ENCODE measurements around the gene NR2C2AP.
"Not testable (repeated sequence)": the region's sequence is repeated elsewhere in the genome, so short reads cannot be mapped to it uniquely, and the experiment has no call there.

NR2C2AP gene

GRCh38 chr19:19179548-19180441 lies 23.4 kb downstream of the NR2C2AP start:
- DNase-seq, result no peak

- no peak for DNase-seq
Measured at GRCh38 chr19:19176950-19177349, 26.3 kb downstream of the NR2C2AP start.

GRCh38 chr19:19173243-19173642 lies 30.0 kb downstream of the NR2C2AP start:
- DNase-seq, result not testable (repeated sequence)

- DNase-seq, result no peak
Measured at GRCh38 chr19:19171821-19172532, 31.2 kb downstream of the NR2C2AP start.

- no peak for DNase-seq
Measured at GRCh38 chr19:19170873-19171672, 32.1 kb downstream of the NR2C2AP start.

GRCh38 chr19:19170053-19170872 lies 33.0 kb downstream of the NR2C2AP start, which contains the start of gene MEF2B:
Gene MEF2B (minus strand): TSS chr19:19170263. CDS start chr19:19150735, 19,528 bp downstream.
- peak; percentile 64 for DNase-seq

GRCh38 chr19:19169236-19170052 lies 33.8 kb downstream of the NR2C2AP start:
- DNase-seq, result no peak

GRCh38 chr19:19167612-19168011 lies 35.6 kb downstream of the NR2C2AP start:
- DNase-seq, result no peak

GRCh38 chr19:19165396-19165795 lies 37.8 kb downstream of the NR2C2AP start:
- no peak for DNase-seq

- DNase-seq, result no peak
Measured at GRCh38 chr19:19162495-19162894, 40.7 kb downstream of the NR2C2AP start.

- no peak for DNase-seq
Measured at GRCh38 chr19:19160461-19161035, 42.7 kb downstream of the NR2C2AP start.

GRCh38 chr19:19159534-19159933 lies 43.7 kb downstream of the NR2C2AP start:
- DNase-seq, result no peak

- no peak for DNase-seq
Measured at GRCh38 chr19:19157808-19158207, 45.4 kb downstream of the NR2C2AP start.

- DNase-seq, result no peak
Measured at GRCh38 chr19:19155495-19156219, 47.6 kb downstream of the NR2C2AP start.

- no peak for DNase-seq
Measured at GRCh38 chr19:19154768-19155494, 48.3 kb downstream of the NR2C2AP start.

- DNase-seq, result no peak
Measured at GRCh38 chr19:19152668-19153384, 50.4 kb downstream of the NR2C2AP start.

GRCh38 chr19:19151418-19151817 lies 51.8 kb downstream of the NR2C2AP start:
- DNase-seq, result no peak
